Endodermal cell (in vitro differentiated cells): ENCODE results near the gene MTHFSD. TPM values are rescaled to one million over a fixed set of nuclear protein-coding genes. Genes with fewer than 3 reads are reported as not detected.

Experiments
- DNase-seq: peaks from one replicate; pipeline ENCODE4 v3.0.0-alpha.2; 2017
- H3K27ac ChIP-seq: 2 replicates; pipeline ENCODE4 v1.5.1; 2013; ENCODE audit warnings: mild to moderate bottlenecking, low read depth, low read length, moderate library complexity
- H3K27me3 ChIP-seq: 2 replicates; pipeline ENCODE4 v1.6.1; 2013; ENCODE audit warnings: mild to moderate bottlenecking, low read length, moderate library complexity; ENCODE audit not compliant: insufficient read depth, control insufficient read depth, poor library complexity, severe bottlenecking
- H3K36me3 ChIP-seq: 2 replicates; pipeline ENCODE4 v1.7.0; 2013; ENCODE audit warnings: mild to moderate bottlenecking, low read length, moderate library complexity; ENCODE audit not compliant: control insufficient read depth, insufficient read depth
- H3K4me1 ChIP-seq: one replicate; pipeline ENCODE4 v1.7.0; 2013; ENCODE audit warnings: low read length; ENCODE audit not compliant: control insufficient read depth, insufficient read depth
- H3K4me3 ChIP-seq: 2 replicates; pipeline ENCODE4 v1.5.1; 2013; ENCODE audit warnings: mild to moderate bottlenecking, low read length, moderate library complexity
- H3K9ac ChIP-seq: 2 replicates; pipeline ENCODE4 v1.6.1; 2013; ENCODE audit warnings: mild to moderate bottlenecking, low read length, moderate library complexity; ENCODE audit not compliant: poor library complexity, severe bottlenecking; ENCODE audit errors: extremely low read depth
- H3K9me3 ChIP-seq: 2 replicates; pipeline ENCODE4 v1.6.1; 2013; ENCODE audit warnings: mild to moderate bottlenecking, low read length, moderate library complexity; ENCODE audit not compliant: control insufficient read depth
- H3K27ac Mint-ChIP-seq: 2 replicates; pipeline ENCODE4 v1.8.0; 2020; ENCODE audit warnings: mixed read lengths
- H3K27me3 Mint-ChIP-seq: 2 replicates; pipeline ENCODE4 v1.8.0; 2021; ENCODE audit warnings: mild to moderate bottlenecking, mixed read lengths; ENCODE audit not compliant: insufficient read depth
- H3K36me3 Mint-ChIP-seq: 2 replicates; pipeline ENCODE4 v1.8.0; 2020; ENCODE audit warnings: low read depth, mixed read lengths
- H3K4me1 Mint-ChIP-seq: 2 replicates; pipeline ENCODE4 v1.8.0; 2020; ENCODE audit warnings: mixed read lengths
- H3K4me3 Mint-ChIP-seq: 2 replicates; pipeline ENCODE4 v1.8.0; 2020; ENCODE audit warnings: mild to moderate bottlenecking, moderate library complexity, mixed read lengths
- H3K9me3 Mint-ChIP-seq: 2 replicates; pipeline ENCODE4 v1.8.0; 2020; ENCODE audit warnings: mild to moderate bottlenecking, mixed read lengths
- CTCF ChIP-seq: fragments of 200-600 bp; sonication (generic); conservative IDR thresholded peaks from 2 replicates; pipeline ENCODE4 v1.5.0; 2021; ENCODE audit warnings: antibody characterized with exemption, mild to moderate bottlenecking
- WGBS, 2 experiments: methylation state at CpG; one replicate each; pipeline versions ENCODE4 v1.1.5 to v1.1.7; 2013; ENCODE audit warnings: missing lambda C conversion rate in 2 of 2, mixed read lengths in 1 of 2; ENCODE audit not compliant: insufficient coverage in 1 of 2, insufficient read length in 1 of 2; 5-methylcytosine and 5-hydroxymethylcytosine counted together
- total RNA-seq, 2 donors: library from RNA; stranded (reverse); fragmentation: NEBNext Ultra II Directional in 1 of 2; extraction: Animal tissue kit (Norgen Biotek cat#: 25700) in 1 of 2; gene quantifications; 2 replicates in 1 of 2; 3 replicates in 1 of 2; pipeline ENCODE4 v1.2.1, GENCODE V29; 2021

Gene MTHFSD
- total RNA-seq, 2 donors from 2014 or later: 15.0 to 25.8 TPM

GRCh38 chr16:86517652-86518258 lies 37.3 kb downstream of the MTHFSD start:
- Histone ChIP-seq H3K36me3 (no peaks in the 10 kb centered on the region), H3K4me1 (peaks cover 3% of the 10 kb centered on the region), H3K4me3 (no peak overlapping the region), H3K27ac (no peak overlapping the region), H3K9me3 (no peaks in the 10 kb centered on the region), H3K9ac (no peak overlapping the region), H3K27me3 (peaks cover 88% of the 10 kb centered on the region)
- Mint-ChIP-seq H3K9me3 (no peaks in the 10 kb centered on the region), H3K4me1 (peaks cover 7% of the 10 kb centered on the region), H3K27ac (no peak overlapping the region), H3K4me3 (no peak overlapping the region), H3K36me3 (no peaks in the 10 kb centered on the region), H3K27me3 (peaks cover 86% of the 10 kb centered on the region)
- 25 to 33% methylated on average over 14 to 17 of the region's 17 CpGs for WGBS, 2 experiments
- DNase-seq: peak; percentile 91
- peak; percentile 86 for TF ChIP-seq CTCF

- H3K9ac ChIP-seq: no peak overlapping the region
- no peaks in the 10 kb centered on the region for H3K36me3 ChIP-seq
- H3K4me1 ChIP-seq: peaks cover 3% of the 10 kb centered on the region
- 40 to 47% methylated on average over 2 to 8 of the region's 9 CpGs for WGBS, 2 experiments
- Mint-ChIP-seq H3K27ac (no peak overlapping the region), H3K4me1 (peaks cover 8% of the 10 kb centered on the region), H3K4me3 (no peak overlapping the region), H3K36me3 (no peaks in the 10 kb centered on the region), H3K27me3 (peaks cover 93% of the 10 kb centered on the region), H3K9me3 (no peaks in the 10 kb centered on the region)
- no peak overlapping the region for H3K27ac ChIP-seq
- H3K4me3 ChIP-seq: no peak overlapping the region
- DNase-seq: no peak
- peaks cover 89% of the 10 kb centered on the region for H3K27me3 ChIP-seq
- no peaks in the 10 kb centered on the region for H3K9me3 ChIP-seq
- TF ChIP-seq CTCF: no peak
These were observed 38.0 kb downstream of the MTHFSD start for GRCh38 chr16:86517033-86517432.

GRCh38 chr16:86516623-86517003 lies 38.4 kb downstream of the MTHFSD start:
- Histone ChIP-seq H3K4me1 (peaks cover 3% of the 10 kb centered on the region), H3K27me3 (peaks cover 94% of the 10 kb centered on the region), H3K9me3 (no peaks in the 10 kb centered on the region), H3K9ac (no peak overlapping the region), H3K27ac (no peak overlapping the region), H3K36me3 (no peaks in the 10 kb centered on the region), H3K4me3 (no peak overlapping the region)
- H3K27me3 Mint-ChIP-seq: peaks cover 95% of the 10 kb centered on the region
- H3K36me3 Mint-ChIP-seq: no peaks in the 10 kb centered on the region
- no peak for TF ChIP-seq CTCF
- 5 to 11% methylated on average over 7 to 29 of the region's 29 CpGs for WGBS, 2 experiments
- no peaks in the 10 kb centered on the region for H3K9me3 Mint-ChIP-seq
- H3K4me1 Mint-ChIP-seq: peaks cover 8% of the 10 kb centered on the region
- DNase-seq: peak; percentile 62
- peak overlapping the region; percentile 45 for H3K4me3 Mint-ChIP-seq
- H3K27ac Mint-ChIP-seq: no peak overlapping the region
